GM23338 (cell line): ENCODE results near the gene USP24. TPM values are rescaled to one million over a fixed set of nuclear protein-coding genes. Genes with fewer than 3 reads are reported as not detected.

Experiments
- ATAC-seq: fragments of 200-7000 bp; cut with Tn5 transposase; 3 replicates; pipeline ENCODE4 v1.9.1; 2020
- DNase-seq: peaks from one replicate; pipeline ENCODE4 v3.0.0-alpha.2; 2015; ENCODE audit warnings: low spot score
- H2AFZ ChIP-seq: fragments of 200-600 bp; sonication (generic); 2 replicates; pipeline ENCODE4 v1.8.0; 2016; ENCODE audit warnings: antibody characterized with exemption, mild to moderate bottlenecking, moderate library complexity
- H3F3A ChIP-seq: fragments of 200-600 bp; sonication (generic); replicated peaks from 2 replicates; pipeline ENCODE4 v1.8.0; 2017; ENCODE audit warnings: antibody characterized with exemption, mixed run types, low read depth
- H3K27ac ChIP-seq: fragments of 200-600 bp; sonication (generic); 2 replicates; pipeline ENCODE4 v1.6.1; 2016; ENCODE audit warnings: low read depth
- H3K27me3 ChIP-seq: fragments of 200-600 bp; sonication (generic); 2 replicates; pipeline ENCODE4 v1.8.0; 2016; ENCODE audit warnings: mild to moderate bottlenecking, mixed run types, moderate library complexity; ENCODE audit not compliant: insufficient read depth
- H3K36me3 ChIP-seq: fragments of 200-600 bp; sonication (generic); 2 replicates; pipeline ENCODE4 v1.8.0; 2016; ENCODE audit warnings: mild to moderate bottlenecking; ENCODE audit not compliant: insufficient read depth
- H3K4me1 ChIP-seq: fragments of 200-600 bp; sonication (generic); 2 replicates; pipeline ENCODE4 v1.8.0; 2016; ENCODE audit warnings: mild to moderate bottlenecking, moderate library complexity; ENCODE audit not compliant: insufficient read depth
- H3K4me2 ChIP-seq: fragments of 200-600 bp; sonication (generic); 2 replicates; pipeline ENCODE4 v1.7.1; 2017; ENCODE audit warnings: mixed run types
- H3K4me3 ChIP-seq: fragments of 200-600 bp; sonication (generic); 2 replicates; pipeline ENCODE4 v1.6.1; 2016; ENCODE audit warnings: mixed run types
- H3K79me2 ChIP-seq: fragments of 200-600 bp; sonication (generic); replicated peaks from 2 replicates; pipeline ENCODE4 v1.8.0; 2017; ENCODE audit warnings: mild to moderate bottlenecking; ENCODE audit not compliant: insufficient read depth
- H3K9me2 ChIP-seq: fragments of 200-600 bp; sonication (generic); 2 replicates; pipeline ENCODE4 v1.8.0; 2017; ENCODE audit not compliant: insufficient read depth
- H4K20me1 ChIP-seq: fragments of 200-600 bp; sonication (generic); replicated peaks from 2 replicates; pipeline ENCODE4 v1.8.0; 2017; ENCODE audit warnings: mild to moderate bottlenecking; ENCODE audit not compliant: insufficient read depth
- H3K27ac Mint-ChIP-seq: 2 replicates; pipeline ENCODE4 v1.8.0; 2020; ENCODE audit warnings: inconsistent platforms, mild to moderate bottlenecking, moderate library complexity, mixed read lengths
- H3K27me3 Mint-ChIP-seq: 3 replicates; pipeline ENCODE4 v1.8.0; 2022; ENCODE audit warnings: low read depth, mild to moderate bottlenecking, moderate library complexity, mixed read lengths, inconsistent platforms; ENCODE audit not compliant: insufficient read depth, poor library complexity
- H3K36me3 Mint-ChIP-seq: 3 replicates; pipeline ENCODE4 v1.8.0; 2021; ENCODE audit warnings: low read depth, mild to moderate bottlenecking, inconsistent platforms, moderate library complexity, mixed read lengths
- H3K4me1 Mint-ChIP-seq: 3 replicates; pipeline ENCODE4 v1.8.0; 2020; ENCODE audit warnings: mild to moderate bottlenecking, inconsistent platforms, mixed read lengths
- H3K4me3 Mint-ChIP-seq: 3 replicates; pipeline ENCODE4 v1.8.0; 2021; ENCODE audit warnings: moderate library complexity, mild to moderate bottlenecking, inconsistent platforms, mixed read lengths
- H3K9me3 Mint-ChIP-seq: 3 replicates; pipeline ENCODE4 v1.8.0; 2020; ENCODE audit warnings: moderate library complexity, mild to moderate bottlenecking, inconsistent platforms, mixed read lengths
- CREB1 ChIP-seq: fragments of 250-450 bp; sonication (Bioruptor Pico); IDR thresholded peaks from 2 replicates; pipeline ENCODE4 v1.5.0; 2020; ENCODE audit warnings: low read depth, mild to moderate bottlenecking, moderate library complexity
- CTCF ChIP-seq, 2 experiments: fragments of 200-600 bp in 1 of 2; sonication (generic) in 1 of 2; conservative IDR thresholded peaks; 2 replicates each; pipeline versions ENCODE4 v1.5.1 to v1.6.1; 2016 to 2017; ENCODE audit warnings: antibody characterized with exemption in 2 of 2, low read depth in 2 of 2, mild to moderate bottlenecking in 2 of 2, moderate library complexity in 1 of 2
- ETS1 ChIP-seq: IDR thresholded peaks from 2 replicates; pipeline ENCODE4 v1.6.1; 2016; ENCODE audit warnings: antibody characterized with exemption
- EZH2phosphoT487 ChIP-seq: fragments of 200-600 bp; sonication (generic); IDR thresholded peaks from one replicate; pipeline ENCODE4 v1.8.1; 2018; ENCODE audit warnings: antibody characterized with exemption; ENCODE audit not compliant: unreplicated experiment
- REST ChIP-seq: IDR thresholded peaks from one replicate; pipeline ENCODE4 v1.6.1; 2018; ENCODE audit warnings: antibody characterized with exemption; ENCODE audit not compliant: unreplicated experiment
- STAT1 ChIP-seq: IDR thresholded peaks from one replicate; pipeline ENCODE4 v1.6.1; 2016; ENCODE audit warnings: antibody characterized with exemption; ENCODE audit not compliant: unreplicated experiment
- ZNF114 ChIP-seq: fragments of 250-450 bp; sonication (Bioruptor Pico); IDR thresholded peaks from 2 replicates; pipeline ENCODE4 v1.5.0; 2020; ENCODE audit warnings: mild to moderate bottlenecking, moderate library complexity
- ZNF331 ChIP-seq: fragments of 250-450 bp; sonication (Bioruptor Pico); IDR thresholded peaks from 2 replicates; pipeline ENCODE4 v1.5.0; 2020; ENCODE audit warnings: low read depth, mild to moderate bottlenecking, moderate library complexity
- ZNF462 ChIP-seq: fragments of 250-450 bp; sonication (Bioruptor Pico); IDR thresholded peaks from 2 replicates; pipeline ENCODE4 v1.5.0; 2020; ENCODE audit warnings: mild to moderate bottlenecking, moderate library complexity
- polyA plus RNA-seq: library from polyadenylated mRNA; unstranded; fragments of >200 nt; fragmentation: Nextera tagmentation; extraction: Ambion mirVana; gene quantifications from 2 replicates; pipeline ENCODE4 v1.2.1, GENCODE V29; 2016
- total RNA-seq: library from RNA; depleted of rRNA; stranded (reverse); fragments of >200 nt; shearing (Covaris generic); gene quantifications from 2 replicates; pipeline ENCODE4 v1.2.3, GENCODE V29; 2014

The USP24 gene
- total and polyA plus RNA-seq, 2 experiments from 2014 or later, result 12.1 to 32.6 TPM

- ATAC-seq (no peak), DNase-seq (no peak)
- Histone ChIP-seq H3K9me2 (peaks cover 5% of the 10 kb centered on the region), H4K20me1 (no peaks in the 10 kb centered on the region), H2AFZ (0 out of 2 replicates have a peak overlapping the region, but pooled peaks have one; percentile 2), H3K27ac (no peak overlapping the region), H3K4me3 (no peak overlapping the region), H3K4me1 (no peaks in the 10 kb centered on the region), H3K36me3 (no peaks in the 10 kb centered on the region), H3F3A (no peaks in the 10 kb centered on the region), H3K4me2 (no peak overlapping the region), H3K27me3 (0 out of 2 replicates have a peak, but pooled peaks cover 3% of the 10 kb centered on the region), H3K79me2 (no peaks in the 10 kb centered on the region)
- peaks cover 11% of the 10 kb centered on the region for H3K4me1 Mint-ChIP-seq
- H3K36me3 Mint-ChIP-seq, result peaks cover 3% of the 10 kb centered on the region; the same call in 2 of the 3 replicates
- peaks cover 3% of the 10 kb centered on the region for H3K9me3 Mint-ChIP-seq
- peak overlapping the region; percentile 28; the same call in 1 of the 2 replicates for H3K27ac Mint-ChIP-seq
- no peak overlapping the region for H3K4me3 Mint-ChIP-seq
- no peak for TF ChIP-seq STAT1
- TF ChIP-seq ZNF331 (CRISPR knock-in tag), result no peak
- no peak for TF ChIP-seq REST
- TF ChIP-seq CTCF (conservative IDR thresholded peaks at IDR 0.05; ENCODE audit: low read depth in 2 of 2), result no peak
- TF ChIP-seq ZNF462 (CRISPR knock-in tag), result no peak
- TF ChIP-seq ZNF114 (CRISPR knock-in tag), result no peak
- TF ChIP-seq EZH2phosphoT487, result no peak
- no peak for TF ChIP-seq CREB1 (CRISPR knock-in tag)
- TF ChIP-seq ETS1, result no peak
- peaks cover 2% of the 10 kb centered on the region for H3K27me3 Mint-ChIP-seq
Measured at GRCh38 chr1:55233145-55233777, 18.1 kb upstream of the USP24 start.
